ENCODE results near the gene VWF. TPM values are rescaled to one million over a fixed set of nuclear protein-coding genes. Genes with fewer than 3 reads are reported as not detected.

The VWF gene
- total RNA-seq, 1 experiment from 2014 or later, result not detected

DNA sequence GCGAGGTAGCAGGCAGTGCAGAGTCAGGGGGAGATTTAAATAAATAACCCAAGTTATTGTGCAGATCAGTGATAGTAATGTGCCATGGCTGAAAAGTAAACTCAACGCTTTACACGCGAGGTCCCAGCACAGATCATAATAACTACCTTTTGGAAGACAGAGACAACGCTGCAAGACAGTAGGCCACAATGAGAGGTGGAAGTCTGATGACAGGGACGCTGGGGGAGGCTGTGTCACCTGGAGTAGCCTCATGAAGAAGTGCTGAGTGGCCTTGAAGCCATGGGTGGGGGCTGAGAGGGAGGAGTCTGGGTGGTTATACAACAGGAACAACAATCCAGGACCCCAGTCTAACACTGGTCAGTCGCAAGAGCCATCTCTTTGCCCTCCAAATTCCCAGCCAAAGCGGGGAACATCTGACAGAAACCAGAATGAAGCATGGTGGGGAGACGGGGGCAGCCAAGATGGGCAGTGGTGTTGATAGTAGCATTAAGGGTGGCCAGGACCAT lies 207.6 kb downstream of the VWF start:
- H3K36me3 ChIP-seq (ENCODE audit: low read depth, low read length), result no peaks in the 10 kb centered on the region
- BruUV-seq (replicated peaks), result no TSS peak
- H3K4me3 ChIP-seq (ENCODE audit: low read length), result no peak overlapping the region
- H3F3A ChIP-seq (ENCODE audit: low read length, unreplicated experiment), result no peaks in the 10 kb centered on the region
- H3K9me3 ChIP-seq (ENCODE audit: low read length), result no peaks in the 10 kb centered on the region
- DNase-seq (no peak), ATAC-seq (no peak)
- intact Hi-C loops (cut with micrococcal nuclease), result no loop called here
- TF ChIP-seq, protein P1, sequence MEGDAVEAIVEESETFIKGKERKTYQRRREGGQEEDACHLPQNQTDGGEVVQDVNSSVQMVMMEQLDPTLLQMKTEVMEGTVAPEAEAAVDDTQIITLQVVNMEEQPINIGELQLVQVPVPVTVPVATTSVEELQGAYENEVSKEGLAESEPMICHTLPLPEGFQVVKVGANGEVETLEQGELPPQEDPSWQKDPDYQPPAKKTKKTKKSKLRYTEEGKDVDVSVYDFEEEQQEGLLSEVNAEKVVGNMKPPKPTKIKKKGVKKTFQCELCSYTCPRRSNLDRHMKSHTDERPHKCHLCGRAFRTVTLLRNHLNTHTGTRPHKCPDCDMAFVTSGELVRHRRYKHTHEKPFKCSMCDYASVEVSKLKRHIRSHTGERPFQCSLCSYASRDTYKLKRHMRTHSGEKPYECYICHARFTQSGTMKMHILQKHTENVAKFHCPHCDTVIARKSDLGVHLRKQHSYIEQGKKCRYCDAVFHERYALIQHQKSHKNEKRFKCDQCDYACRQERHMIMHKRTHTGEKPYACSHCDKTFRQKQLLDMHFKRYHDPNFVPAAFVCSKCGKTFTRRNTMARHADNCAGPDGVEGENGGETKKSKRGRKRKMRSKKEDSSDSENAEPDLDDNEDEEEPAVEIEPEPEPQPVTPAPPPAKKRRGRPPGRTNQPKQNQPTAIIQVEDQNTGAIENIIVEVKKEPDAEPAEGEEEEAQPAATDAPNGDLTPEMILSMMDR (conservative IDR thresholded peaks at IDR 0.05; ENCODE audit: low read depth, low read length), result no peak
- TF ChIP-seq EZH2 (IDR thresholded peaks at IDR 0.05; ENCODE audit: low read length, unreplicated experiment), result no peak
- no peak overlapping the region for H2AFZ ChIP-seq (ENCODE audit: low read length)
- H3K9me2 ChIP-seq (replicated peaks; ENCODE audit: low read length), result no peaks in the 10 kb centered on the region
- ChIA-PET CTCF (no interaction called here), POLR2A (ENCODE audit: unreplicated experiment) (no interaction called here)
- no peaks in the 10 kb centered on the region for H3K79me2 ChIP-seq (ENCODE audit: low read length)
- no peaks in the 10 kb centered on the region for H4K20me1 ChIP-seq (ENCODE audit: low read length)
- peaks cover 45% of the 10 kb centered on the region for H3K27me3 ChIP-seq (ENCODE audit: low read length)
- no peak overlapping the region for H3K4me2 ChIP-seq (ENCODE audit: low read length)
- H3K4me1 ChIP-seq (ENCODE audit: insufficient read depth, low read length), result no peaks in the 10 kb centered on the region
- no peak overlapping the region for H3K27ac ChIP-seq (ENCODE audit: low read length)
- H3K9ac ChIP-seq (ENCODE audit: low read length), result no peak overlapping the region

DNA sequence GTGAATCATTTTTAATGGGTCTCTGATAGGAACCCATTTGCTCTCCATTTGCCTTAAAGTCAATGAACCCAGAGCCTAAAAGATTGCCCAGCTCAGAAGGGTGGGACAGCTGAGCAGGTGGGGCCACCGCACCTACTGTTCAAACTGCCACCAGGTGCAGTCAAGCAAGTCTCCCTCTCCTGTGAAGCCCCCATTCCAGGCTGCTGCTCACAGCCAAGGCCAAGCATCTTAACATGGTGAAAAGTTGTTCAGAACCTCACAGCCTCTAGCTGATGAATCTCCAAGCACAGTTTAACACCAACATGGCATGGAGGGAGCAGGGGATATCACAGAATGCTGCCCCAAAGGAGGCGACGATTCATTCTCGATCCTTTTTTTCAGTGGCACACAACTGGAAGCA lies 209.0 kb downstream of the VWF start:
- Histone ChIP-seq H3K4me3 (ENCODE audit: low read length) (no peak overlapping the region), H3K36me3 (ENCODE audit: low read depth, low read length) (no peaks in the 10 kb centered on the region), H4K20me1 (ENCODE audit: low read length) (no peaks in the 10 kb centered on the region), H3K9me2 (replicated peaks; ENCODE audit: low read length) (no peaks in the 10 kb centered on the region), H3K9me3 (ENCODE audit: low read length) (no peaks in the 10 kb centered on the region), H3K4me2 (ENCODE audit: low read length) (no peak overlapping the region), H3K79me2 (ENCODE audit: low read length) (no peaks in the 10 kb centered on the region), H3K4me1 (ENCODE audit: insufficient read depth, low read length) (no peaks in the 10 kb centered on the region), H3F3A (ENCODE audit: low read length, unreplicated experiment) (no peaks in the 10 kb centered on the region), H3K9ac (ENCODE audit: low read length) (no peak overlapping the region), H3K27me3 (ENCODE audit: low read length) (peaks cover 48% of the 10 kb centered on the region), H3K27ac (ENCODE audit: low read length) (no peak overlapping the region), H2AFZ (ENCODE audit: low read length) (no peak overlapping the region)
- CTCF ChIA-PET, result no interaction called here
- no peak for DNase-seq
- BruUV-seq (replicated peaks), result no TSS peak
- TF ChIP-seq EZH2phosphoT487 (IDR thresholded peaks at IDR 0.05; ENCODE audit: borderline replicate concordance, low read length), result no peak
- no peak for TF ChIP-seq EZH2 (IDR thresholded peaks at IDR 0.05; ENCODE audit: low read length, unreplicated experiment)
- TF ChIP-seq, protein P1 (conservative IDR thresholded peaks at IDR 0.05; ENCODE audit: low read depth, low read length), result no peak
- intact Hi-C loops (cut with micrococcal nuclease), result no loop called here
- POLR2A ChIA-PET (ENCODE audit: unreplicated experiment), result no interaction called here
- ATAC-seq, result no peak

DNA sequence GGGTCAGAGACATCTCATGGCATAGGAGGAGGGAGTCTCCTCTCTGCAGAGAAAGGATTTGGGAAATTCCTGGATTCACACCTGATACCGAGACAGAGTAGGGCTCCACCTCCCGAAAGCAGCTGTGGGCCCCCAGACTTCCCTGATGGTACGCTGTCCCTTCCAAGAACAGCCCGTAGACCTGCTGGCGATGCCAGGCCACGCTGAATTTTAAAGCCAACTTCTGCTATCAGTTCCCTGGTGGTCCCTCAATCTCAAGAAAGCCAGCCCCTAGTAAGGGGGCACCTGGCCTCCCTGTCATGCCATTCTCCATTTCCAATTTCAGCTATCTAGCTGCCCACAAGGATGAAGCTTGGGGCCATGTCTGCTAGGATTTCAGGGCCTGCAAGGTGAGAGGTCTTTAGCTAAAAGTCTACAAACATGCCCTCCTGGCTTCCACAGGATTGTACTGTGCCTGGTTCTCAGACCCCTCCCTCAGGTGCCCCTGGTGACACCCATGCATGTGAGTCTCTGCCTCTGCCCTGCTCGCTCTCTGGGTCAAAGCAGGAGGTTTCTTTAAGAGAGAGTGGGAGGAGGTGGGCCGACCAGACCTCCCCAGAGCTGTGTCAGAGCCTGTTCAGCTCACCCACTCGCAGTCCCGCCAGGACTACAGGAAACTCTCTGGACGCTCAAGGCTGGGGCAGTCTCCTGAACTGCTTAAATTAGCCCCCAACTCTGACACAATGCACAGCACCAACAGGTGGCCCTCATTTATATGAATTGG lies 209.9 kb downstream of the VWF start:
- CTCF ChIA-PET, result no interaction called here
- H2AFZ ChIP-seq (ENCODE audit: low read length), result no peak overlapping the region
- no peaks in the 10 kb centered on the region for H3F3A ChIP-seq (ENCODE audit: low read length, unreplicated experiment)
- TF ChIP-seq EZH2 (IDR thresholded peaks at IDR 0.05; ENCODE audit: low read length, unreplicated experiment) (no peak), EZH2phosphoT487 (IDR thresholded peaks at IDR 0.05; ENCODE audit: borderline replicate concordance, low read length) (no peak)
- TF ChIP-seq, protein P1 (conservative IDR thresholded peaks at IDR 0.05; ENCODE audit: low read depth, low read length), result no peak
- no peaks in the 10 kb centered on the region for H3K9me3 ChIP-seq (ENCODE audit: low read length)
- POLR2A ChIA-PET (ENCODE audit: unreplicated experiment), result no interaction called here
- intact Hi-C loops (cut with micrococcal nuclease), result no loop called here
- H3K4me3 ChIP-seq (ENCODE audit: low read length), result no peak overlapping the region
- no peak for ATAC-seq
- H3K9me2 ChIP-seq (replicated peaks; ENCODE audit: low read length), result no peaks in the 10 kb centered on the region
- no peaks in the 10 kb centered on the region for H3K36me3 ChIP-seq (ENCODE audit: low read depth, low read length)
- H3K27ac ChIP-seq (ENCODE audit: low read length), result no peak overlapping the region
- DNase-seq, result no peak
- no TSS peak for BruUV-seq (replicated peaks)
- H3K79me2 ChIP-seq (ENCODE audit: low read length), result no peaks in the 10 kb centered on the region
- H4K20me1 ChIP-seq (ENCODE audit: low read length), result no peaks in the 10 kb centered on the region
- no peak overlapping the region for H3K9ac ChIP-seq (ENCODE audit: low read length)
- no peak overlapping the region for H3K4me2 ChIP-seq (ENCODE audit: low read length)
- peaks cover 53% of the 10 kb centered on the region for H3K27me3 ChIP-seq (ENCODE audit: low read length)
- H3K4me1 ChIP-seq (ENCODE audit: insufficient read depth, low read length), result no peaks in the 10 kb centered on the region

Data from PC-3 (cell line).